ENCODE measurements around the gene HMGXB3.
"Not testable (repeated sequence)": the region's sequence is repeated elsewhere in the genome, so short reads cannot be mapped to it uniquely, and the experiment has no call there.

Gene HMGXB3

GRCh38 chr5:150021491-150022157 lies 21.1 kb downstream of the HMGXB3 start:
- no peak for FAIRE-seq

- no peak for FAIRE-seq
Measured at GRCh38 chr5:150022158-150022531, 21.6 kb downstream of the HMGXB3 start.

DNA sequence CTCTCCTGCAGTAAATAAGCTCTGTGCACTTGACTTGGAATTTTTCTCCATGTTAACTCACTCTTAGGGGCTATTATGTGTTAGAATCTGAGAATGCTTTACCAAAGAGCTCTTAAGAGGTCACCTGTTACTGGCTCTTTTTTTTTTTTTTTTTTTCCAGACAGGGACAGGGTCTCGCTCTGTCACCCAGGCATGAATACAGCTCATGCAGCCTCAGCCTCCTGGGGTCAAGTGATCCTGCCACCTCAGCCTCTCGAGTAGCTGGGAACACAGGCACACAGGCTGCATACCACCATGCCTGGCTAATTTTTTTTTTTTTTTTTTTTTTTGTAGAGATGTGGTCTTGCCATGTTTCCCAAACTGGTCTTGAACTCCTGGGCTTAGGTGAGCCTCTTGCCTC lies 22.1 kb downstream of the HMGXB3 start:
- no peak for FAIRE-seq

DNA sequence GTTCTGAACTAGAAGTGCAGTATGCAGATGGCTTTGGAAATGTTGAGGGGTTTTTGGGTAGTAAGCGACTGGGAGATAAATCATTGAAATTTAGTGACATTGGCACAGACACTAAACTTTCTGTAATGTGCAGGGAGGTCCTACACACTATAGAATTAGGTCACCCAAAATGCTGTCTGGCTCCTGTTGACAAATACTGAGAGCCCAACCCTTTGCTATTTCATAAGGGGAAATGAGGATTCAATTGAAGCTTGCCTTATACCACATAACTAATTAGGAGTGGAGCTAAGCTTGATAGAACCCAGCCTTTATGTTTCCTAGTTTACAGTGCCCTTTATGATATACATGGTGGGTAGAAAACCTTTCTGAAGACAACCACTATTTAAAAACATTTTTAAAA lies 22.6 kb downstream of the HMGXB3 start:
- FAIRE-seq = no peak

DNA sequence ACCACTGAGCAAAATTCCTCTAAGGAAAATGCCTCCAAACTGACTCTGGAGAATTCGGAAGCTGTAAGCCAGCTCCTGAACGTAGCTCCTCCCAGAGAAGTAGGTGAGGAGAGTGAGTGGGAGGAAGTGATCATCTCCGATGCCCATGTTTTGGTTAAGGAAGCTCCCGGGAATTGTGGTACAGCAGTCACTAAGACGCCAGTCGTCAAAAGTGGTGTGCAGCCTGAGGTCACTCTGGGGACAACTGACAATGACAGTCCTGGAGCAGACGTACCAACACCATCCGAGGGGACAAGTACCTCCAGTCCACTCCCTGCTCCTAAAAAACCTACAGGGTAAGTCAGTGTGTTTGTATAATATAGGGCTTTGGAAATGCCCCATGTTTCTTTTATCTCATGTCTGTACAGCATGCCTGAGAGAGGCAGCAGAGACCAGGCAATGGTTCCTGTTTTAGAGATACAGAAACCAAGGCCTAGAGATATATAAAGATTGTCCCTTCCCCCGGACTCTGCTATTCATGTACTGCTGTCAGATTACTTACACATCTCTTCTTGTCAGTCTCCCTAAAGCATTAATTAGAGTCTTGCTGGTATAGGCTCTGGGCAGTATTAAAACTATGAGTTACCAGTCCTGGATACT lies 23.9 kb downstream of the HMGXB3 start:
- FAIRE-seq = no peak

GRCh38 chr5:150026682-150027172 lies 26.2 kb downstream of the HMGXB3 start:
- no peak for FAIRE-seq

DNA sequence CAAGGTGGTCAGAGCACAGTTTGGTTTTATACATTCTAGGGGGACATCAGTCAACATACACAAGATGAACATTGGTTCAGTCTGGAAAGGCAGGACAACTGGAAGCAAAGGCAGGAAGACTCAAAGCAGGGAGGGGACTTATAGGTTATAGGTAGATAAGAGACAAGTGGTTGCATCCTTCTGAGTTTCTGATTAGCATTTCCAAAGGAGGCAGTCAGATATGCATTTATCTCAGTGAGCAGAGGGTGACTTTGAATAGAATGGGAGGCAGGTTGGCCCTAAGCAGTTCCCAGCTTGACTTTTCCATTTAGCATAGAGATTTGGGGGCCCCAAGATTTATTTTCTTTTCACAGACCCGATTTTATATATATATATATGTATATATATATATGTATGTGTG lies 27.5 kb downstream of the HMGXB3 start:
- not testable (repeated sequence) for FAIRE-seq

GRCh38 chr5:150033334-150033733 lies 32.8 kb downstream of the HMGXB3 start:
- FAIRE-seq = no peak

DNA sequence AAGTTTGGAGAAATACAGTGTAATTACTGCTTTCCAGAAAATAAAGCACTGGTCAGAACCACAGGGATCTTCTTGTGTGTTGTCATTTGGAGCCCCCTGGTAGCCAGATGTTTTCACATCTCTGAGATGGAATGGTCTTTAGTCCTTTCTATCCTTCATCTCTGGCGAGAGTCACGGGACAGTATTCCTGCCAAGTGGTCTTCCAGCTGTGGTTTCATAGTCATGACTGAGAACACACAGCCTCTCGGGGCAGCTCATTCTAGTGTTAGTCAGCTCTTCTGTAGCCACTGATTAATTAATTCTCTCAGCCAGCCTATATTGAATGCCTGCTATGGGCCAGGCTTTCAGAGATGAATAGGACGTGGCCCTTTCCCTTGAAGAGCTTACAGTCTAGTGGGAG lies 34.1 kb downstream of the HMGXB3 start:
- no peak for FAIRE-seq

- FAIRE-seq = no peak
Measured at GRCh38 chr5:150035139-150035895, 34.8 kb downstream of the HMGXB3 start.

DNA sequence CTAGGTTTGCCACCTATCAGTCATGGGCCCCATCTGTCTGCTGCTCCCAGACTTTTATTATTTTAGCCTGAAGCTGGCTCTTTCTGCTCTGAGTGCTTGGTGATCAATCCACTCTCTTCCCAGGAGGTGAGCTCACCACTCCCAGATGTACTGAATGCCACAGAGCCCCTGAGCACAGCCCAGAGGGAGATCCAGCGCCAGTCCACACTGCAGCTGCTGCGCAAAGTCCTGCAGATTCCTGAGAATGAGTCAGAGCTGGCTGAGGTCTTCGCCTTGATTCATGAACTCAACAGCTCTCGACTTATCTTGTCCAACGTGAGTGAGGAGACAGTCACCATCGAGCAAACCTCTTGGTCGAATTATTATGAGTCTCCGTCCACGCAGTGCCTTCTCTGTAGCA lies 36.0 kb downstream of the HMGXB3 start:
- no peak for FAIRE-seq

- FAIRE-seq = no peak
Measured at GRCh38 chr5:150038547-150038946, 38.0 kb downstream of the HMGXB3 start.

DNA sequence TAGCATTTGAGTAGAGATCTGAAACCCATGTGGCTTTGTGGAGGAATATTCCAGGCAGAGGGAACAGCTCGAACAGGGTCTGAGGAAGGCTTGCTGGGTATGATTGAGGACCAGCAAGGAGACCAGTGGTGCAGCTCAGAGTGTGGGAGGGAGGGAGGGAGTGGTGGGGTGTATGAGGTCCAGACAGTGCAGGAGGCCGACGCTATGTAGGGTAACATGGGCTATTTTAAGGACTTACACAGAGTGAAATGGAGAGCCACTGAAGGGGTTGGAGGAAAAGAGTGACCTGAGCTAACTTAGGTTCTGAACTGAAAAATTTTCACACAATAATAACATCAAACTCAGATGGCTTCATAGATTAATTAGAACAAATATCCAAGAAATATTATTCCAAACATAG lies 41.9 kb downstream of the HMGXB3 start:
- FAIRE-seq = no peak

DNA sequence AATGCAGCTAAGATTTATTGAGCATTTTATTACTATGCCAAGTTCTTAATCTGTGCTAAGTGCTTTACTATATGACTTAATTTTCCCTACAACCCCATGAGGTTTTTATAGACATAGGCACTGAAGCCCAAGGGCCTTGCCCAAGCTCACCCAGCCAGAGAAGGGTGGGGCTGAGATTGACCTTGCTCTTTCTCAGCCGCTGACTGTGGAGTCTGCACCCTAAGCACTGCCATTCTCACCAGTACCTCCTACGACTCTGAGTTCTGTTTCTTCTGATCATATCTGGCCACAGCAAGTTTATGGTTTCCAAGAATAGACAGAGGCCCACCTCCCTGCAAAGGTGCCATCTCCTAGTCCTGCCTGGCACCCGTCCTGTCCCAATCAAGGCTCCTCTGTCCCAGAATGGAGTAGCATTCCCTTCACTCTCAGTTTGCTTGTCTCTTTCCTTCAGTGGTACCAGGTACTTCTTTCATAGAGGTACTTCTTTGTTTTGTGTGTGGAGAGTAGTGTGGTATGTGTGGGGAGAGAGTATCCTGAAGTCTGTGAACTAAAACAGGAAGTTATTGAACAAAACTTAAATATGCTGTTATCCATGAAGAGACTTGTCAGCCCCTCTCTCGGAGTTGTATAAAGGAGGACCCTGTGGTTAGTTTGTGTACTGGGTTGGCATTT lies 43.3 kb downstream of the HMGXB3 start:
- no peak for FAIRE-seq

DNA sequence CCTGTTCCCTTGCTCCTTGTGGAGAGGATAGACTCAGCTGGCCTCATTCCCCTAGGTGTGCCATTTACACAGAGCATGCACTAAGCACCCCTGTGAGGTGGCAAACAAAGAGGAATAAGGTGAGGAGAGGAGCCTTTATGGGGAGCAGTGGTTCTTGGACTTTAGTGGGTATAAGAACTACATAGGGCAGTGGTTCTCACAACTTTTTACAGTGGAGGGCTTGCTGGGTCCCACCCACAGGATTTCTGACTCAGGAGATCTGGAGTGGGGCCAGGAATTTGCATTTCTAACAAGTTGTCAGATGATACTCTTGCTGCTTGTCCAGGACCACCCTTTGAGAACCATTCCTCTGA lies 43.8 kb downstream of the HMGXB3 start:
- FAIRE-seq = no peak

DNA sequence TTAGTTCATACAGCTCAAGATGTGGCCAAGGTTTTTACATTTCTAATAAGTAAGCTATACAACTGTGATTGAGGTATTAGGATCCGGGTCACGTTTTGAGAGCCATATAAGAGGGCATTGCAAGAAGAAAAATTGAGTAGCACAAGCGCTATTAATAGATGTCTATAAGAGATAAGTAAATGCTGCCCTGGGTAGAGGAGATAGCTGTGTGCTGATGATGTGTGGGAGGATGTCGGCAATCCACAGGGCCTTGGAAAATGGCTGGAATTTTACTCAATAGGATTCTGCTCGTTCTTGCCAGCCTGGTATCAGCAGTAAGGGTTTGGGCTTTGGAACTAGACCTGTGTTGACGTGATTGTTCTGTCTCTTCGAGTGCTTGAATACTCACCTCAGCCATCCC lies 44.2 kb downstream of the HMGXB3 start:
- no peak for FAIRE-seq

DNA sequence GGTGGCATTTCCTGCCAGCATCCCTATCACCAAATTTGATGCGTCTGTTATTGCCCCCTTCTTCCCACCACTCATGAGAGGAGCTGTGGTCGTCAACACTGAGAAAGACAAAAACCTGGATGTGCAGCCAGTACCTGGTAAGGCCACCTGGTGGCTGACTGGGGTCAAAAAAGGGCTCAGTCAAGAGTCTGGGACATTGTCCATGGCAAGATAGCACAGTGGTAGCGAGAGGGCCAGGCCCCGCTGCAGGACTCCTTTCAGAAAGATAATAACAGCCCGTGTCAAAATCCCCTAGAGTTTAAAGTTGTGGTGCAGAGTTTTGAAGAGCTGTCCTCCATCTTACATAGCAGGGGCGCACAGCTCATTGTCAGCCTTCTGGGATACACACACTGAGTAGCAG lies 45.0 kb downstream of the HMGXB3 start:
- no peak for FAIRE-seq

DNA sequence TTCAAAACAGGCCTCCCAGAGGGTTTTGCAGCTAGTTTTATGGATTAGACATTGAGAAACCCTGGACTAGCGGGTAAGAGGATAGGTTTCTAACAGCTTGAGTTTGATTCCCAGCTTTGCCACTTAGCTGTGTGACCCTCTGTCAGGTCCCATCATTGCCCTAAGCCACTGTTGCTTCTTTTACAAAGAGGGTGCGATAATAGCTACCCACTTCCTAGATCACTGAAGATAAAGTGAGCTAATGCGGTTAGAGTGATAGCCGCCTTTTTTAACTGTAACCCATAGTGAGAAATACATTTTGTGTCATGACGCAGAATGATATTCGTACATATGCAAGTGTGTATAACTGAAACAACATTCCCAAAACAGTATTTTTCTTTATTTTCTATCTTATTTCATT lies 45.5 kb downstream of the HMGXB3 start:
- FAIRE-seq = no peak

GRCh38 chr5:150050172-150050811 lies 49.8 kb downstream of the HMGXB3 start:
- not testable (repeated sequence) for FAIRE-seq

DNA sequence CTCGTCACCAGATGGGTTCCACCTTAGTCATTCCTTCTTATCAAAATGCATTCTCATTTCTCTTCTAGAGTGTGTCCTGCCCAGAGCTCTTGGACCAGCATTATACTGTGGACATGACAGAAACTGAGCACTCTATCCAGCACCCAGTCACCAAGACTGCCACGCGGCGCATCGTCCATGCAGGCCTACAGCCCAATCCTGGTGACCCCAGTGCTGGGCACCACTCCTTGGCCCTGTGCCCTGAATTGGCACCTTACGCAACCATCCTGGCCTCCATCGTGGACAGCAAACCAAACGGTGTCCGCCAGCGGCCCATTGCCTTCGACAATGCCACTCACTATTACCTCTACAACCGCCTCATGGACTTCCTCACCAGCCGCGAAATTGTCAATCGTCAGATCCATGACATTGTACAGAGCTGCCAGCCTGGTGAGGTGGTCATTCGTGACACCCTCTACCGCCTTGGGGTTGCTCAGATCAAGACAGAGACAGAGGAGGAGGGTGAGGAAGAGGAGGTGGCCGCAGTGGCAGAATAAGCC lies 51.2 kb downstream of the HMGXB3 start:
- FAIRE-seq = no peak

DNA sequence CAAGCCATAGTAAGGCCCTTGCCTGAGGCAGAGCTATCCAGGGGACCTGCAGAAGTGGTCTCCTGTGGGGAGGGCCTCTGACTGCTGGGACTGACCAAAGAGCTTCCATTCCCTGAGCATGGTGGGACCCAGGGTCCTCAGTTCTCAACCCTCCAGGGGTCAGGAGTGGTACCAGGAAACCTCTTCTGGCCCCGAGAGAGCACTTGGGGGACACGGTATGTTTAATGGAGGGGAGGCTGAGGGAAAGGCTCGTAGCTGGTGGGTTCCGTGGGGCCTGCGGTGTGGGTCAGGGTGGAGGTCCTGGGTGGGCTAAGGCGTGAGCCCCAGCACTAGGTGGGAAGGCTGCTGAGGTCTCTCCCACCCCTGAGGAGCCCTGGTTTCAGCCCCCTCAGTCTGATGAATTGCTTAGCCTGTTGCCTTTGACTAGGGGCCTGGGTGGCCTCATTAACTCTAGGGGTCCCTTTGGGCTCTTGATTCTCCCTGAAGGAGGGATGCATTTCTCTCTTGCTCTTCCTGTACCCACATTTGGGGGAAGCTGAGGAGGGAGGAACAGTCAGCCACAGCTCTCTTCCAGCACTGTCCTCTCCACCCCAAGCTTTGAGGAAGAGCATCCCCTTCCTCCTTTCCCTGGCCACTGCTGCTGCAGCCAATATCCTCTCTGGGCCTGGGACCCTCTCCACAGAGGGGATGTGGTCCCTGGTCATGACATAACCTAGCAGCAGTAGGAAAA lies 51.9 kb downstream of the HMGXB3 start:
- FAIRE-seq = no peak
